K562 (cell line): ENCODE measurements around the gene CGREF1.

ENCODE experiments used
- FOXA1 ChIP-seq: fragments of 450-650 bp; IDR thresholded peaks from 2 replicates; pipeline ENCODE4 v1.6.1; 2016; ENCODE audit warnings: mild to moderate bottlenecking, borderline replicate concordance
- JUND ChIP-seq, 2 experiments: IDR thresholded peaks; 2 replicates in 1 of 2; 3 replicates in 1 of 2; pipeline ENCODE4 v1.6.1; 2011; ENCODE audit warnings: borderline replicate concordance in 2 of 2, low read depth in 2 of 2, low read length in 2 of 2, improper control_type of control experiment in 1 of 2, missing biosample characterization in 1 of 2, missing genetic modification characterization in 1 of 2, missing genetic modification reagents in 1 of 2
- KAT8 ChIP-seq: fragments of 450-650 bp; IDR thresholded peaks from 2 replicates; pipeline ENCODE4 v1.6.1; 2016; ENCODE audit warnings: low read depth, mild to moderate bottlenecking
- PATZ1 ChIP-seq: fragments of 250-450 bp; sonication (Bioruptor Pico); IDR thresholded peaks from 2 replicates; pipeline ENCODE4 v1.5.0; 2020; ENCODE audit warnings: mild to moderate bottlenecking, borderline replicate concordance
- POLR2A ChIP-seq: fragments of 450-650 bp; conservative IDR thresholded peaks from 2 replicates; pipeline ENCODE4 v1.6.1; 2016
- POLR2AphosphoS5 ChIP-seq: IDR thresholded peaks from 2 replicates; pipeline ENCODE4 v1.6.1; 2011; ENCODE audit warnings: mild to moderate bottlenecking, low read depth, low read length, moderate library complexity; ENCODE audit not compliant: control insufficient read depth, insufficient read depth
- RBM22 ChIP-seq: fragments of 200-400 bp; formaldehyde crosslinking; IDR thresholded peaks from 2 replicates; pipeline ENCODE4 v1.6.1; 2018; ENCODE audit warnings: low read length, low read depth; ENCODE audit not compliant: poor library complexity, severe bottlenecking
- STAT5B ChIP-seq: fragments of 250-450 bp; sonication (Bioruptor Pico); IDR thresholded peaks from 2 replicates; pipeline ENCODE4 v1.8.0; 2021; ENCODE audit warnings: mild to moderate bottlenecking, inconsistent platforms
- YBX1 ChIP-seq: fragments of 450-650 bp; IDR thresholded peaks from 2 replicates; pipeline ENCODE4 v1.7.1; 2016; ENCODE audit warnings: mild to moderate bottlenecking
- ZNF589 ChIP-seq: fragments of 200-800 bp; sonication (Bioruptor generic); IDR thresholded peaks from 2 replicates; pipeline ENCODE4 v1.6.1; 2016; ENCODE audit warnings: low read depth, missing genetic modification characterization, missing compliant biosample characterization

GRCh38 chr2:27135478-27135955 lies 16.6 kb upstream of the CGREF1 start:
- TF ChIP-seq POLR2A, result no peak
- no peak for TF ChIP-seq KAT8
- no peak for TF ChIP-seq FOXA1
- no peak for TF ChIP-seq JUND (IDR thresholded peaks at IDR 0.05; ENCODE audit: borderline replicate concordance, low read depth, low read length)
- TF ChIP-seq JUND (tag; IDR thresholded peaks at IDR 0.05; ENCODE audit: borderline replicate concordance, low read depth, low read length), result no peak
- TF ChIP-seq RBM22, result no peak
- TF ChIP-seq PATZ1 (CRISPR knock-in tag), result no peak
- TF ChIP-seq STAT5B (CRISPR knock-in tag), result no peak
- no peak for TF ChIP-seq YBX1
- TF ChIP-seq ZNF589, result no peak
- TF ChIP-seq POLR2AphosphoS5, result no peak
